Measurements from ENCODE around the gene SRP68. TPM values are rescaled to one million over a fixed set of nuclear protein-coding genes. Genes with fewer than 3 reads are reported as not detected.

The SRP68 gene
- total and polyA plus RNA-seq, 2 of the 8 experiments (the other 6 are each of a cell fraction or from before 2014, with no cell fraction given): 57.7 to 83.5 TPM

GRCh38 chr17:76033139-76033538 is 39.2 kb downstream of the SRP68 start:
- Histone ChIP-seq H2AFZ (ENCODE audit: low read length) (no peak overlapping the region), H3K18ac (ENCODE audit: extremely low read depth, low read length) (no peak overlapping the region), H3K4me3 (ENCODE audit: extremely low read depth in 1 of 4, insufficient read depth in 2 of 4, low read depth in 3 of 4, low read length in 4 of 4) (no peak overlapping the region), H3K9me3 (ENCODE audit: insufficient read depth in 2 of 2, low read depth in 1 of 2, low read length in 1 of 2) (no peaks in the 10 kb centered on the region), H3K14ac (ENCODE audit: insufficient read length) (no peak overlapping the region), H3K23me2 (ENCODE audit: low read depth, low read length) (no peaks in the 10 kb centered on the region), H3K27me3 (replicated peaks in 1 of 4; ENCODE audit: control insufficient read depth in 3 of 4, extremely low read depth in 1 of 4, insufficient read depth in 3 of 4, low read length in 3 of 4) (no peaks in the 10 kb centered on the region), H3K79me1 (ENCODE audit: low read depth, low read length) (no peaks in the 10 kb centered on the region), H2BK20ac (ENCODE audit: low read length) (no peak overlapping the region), H3K4ac (replicated peaks; ENCODE audit: insufficient read length, low read depth, low read length) (no peak overlapping the region), H2BK120ac (replicated peaks; ENCODE audit: low read depth, low read length) (no peak overlapping the region), H3K4me2 (ENCODE audit: insufficient read depth in 1 of 2, low read depth in 2 of 2, low read length in 2 of 2) (no peak overlapping the region), H2BK5ac (ENCODE audit: low read depth, low read length) (no peak overlapping the region), H4K5ac (ENCODE audit: insufficient read length, low read depth, low read length) (no peak overlapping the region), H2BK12ac (ENCODE audit: low read depth, low read length) (no peak overlapping the region), H2BK15ac (ENCODE audit: low read length) (no peak overlapping the region), H4K91ac (replicated peaks; ENCODE audit: insufficient read length, low read length) (no peak overlapping the region), H3K23ac (ENCODE audit: insufficient read length) (no peak overlapping the region), H2AK5ac (ENCODE audit: low read depth, low read length) (no peak overlapping the region), H3K36me3 (ENCODE audit: control insufficient read depth in 2 of 4, insufficient read depth in 4 of 4, low read length in 3 of 4) (no peaks in the 10 kb centered on the region; a peak in 1 of 8 replicates), H3K27ac (ENCODE audit: low read depth, low read length) (no peak overlapping the region), H3K9ac (replicated peaks in 1 of 4; ENCODE audit: extremely low read depth in 1 of 4, low read depth in 3 of 4, low read length in 3 of 4) (no peak overlapping the region), H3K4me1 (replicated peaks in 1 of 4; ENCODE audit: control insufficient read depth in 3 of 4, insufficient read depth in 4 of 4, low read length in 3 of 4) (peaks cover 0 to 17% (median 9%) of the 10 kb centered on the region in 4 experiments; a peak in 6 of 7 replicates), H3K56ac (replicated peaks; ENCODE audit: insufficient read length, low read depth, low read length) (no peak overlapping the region), H3K79me2 (ENCODE audit: control insufficient read depth in 1 of 2, insufficient read depth in 2 of 2, low read length in 2 of 2) (no peaks in the 10 kb centered on the region), H4K20me1 (replicated peaks in 1 of 2; ENCODE audit: control insufficient read depth in 1 of 2, insufficient read depth in 2 of 2, low read length in 2 of 2) (peaks cover 0 to 2% of the 10 kb centered on the region in 2 experiments), H4K8ac (ENCODE audit: extremely low read depth, insufficient read depth, low read length) (no peak overlapping the region)
- FAIRE-seq (no peak), DNase-seq (ENCODE audit: low read depth in 1 of 2, low spot score in 2 of 2) (no peak)
- CTCF ChIA-PET (ENCODE audit: partially characterized antibody): interaction anchor here (0.6 to 13.7 kb wide), 8 partner anchors 8 to 364 kb away, joined by 3 to 229 read pairs (median 4); partner anchors contain the start of gene CDK3
- POLR2A ChIA-PET (ENCODE audit: partially characterized antibody): interaction anchor here (0.7 to 3.0 kb wide), 3 partner anchors 19 to 90 kb away, joined by 3 to 9 read pairs (median 4); partner anchors contain the start of gene ZACN
- 92% methylated on average over 6 of the region's 6 CpGs; no CpG with 5 or more reads in 1 of the 2 experiments for WGBS, 2 experiments (ENCODE audit: extremely low coverage in 1 of 2, insufficient coverage in 1 of 2, insufficient read length in 1 of 2, insufficient replicate concordance in 2 of 2, low coverage in 1 of 2, low lambda C conversion rate in 2 of 2, missing lambda C conversion rate in 1 of 2)
- TF ChIP-seq MAFK (IDR thresholded peaks at IDR 0.05; ENCODE audit: low read depth, low read length): no peak
- no peak for TF ChIP-seq TCF12 (IDR thresholded peaks at IDR 0.05; ENCODE audit: low read depth, low read length)
- TF ChIP-seq RBBP5 (IDR thresholded peaks at IDR 0.05; ENCODE audit: borderline replicate concordance, low read depth, low read length): no peak
- TF ChIP-seq RNF2 (IDR thresholded peaks at IDR 0.05; ENCODE audit: borderline replicate concordance, low read depth, low read length, missing control alignments, poor library complexity, severe bottlenecking): no peak
- no peak for TF ChIP-seq BCL11A (IDR thresholded peaks at IDR 0.05; ENCODE audit: low read depth in 2 of 2, low read length in 2 of 2)
- TF ChIP-seq CREB1 (IDR thresholded peaks at IDR 0.05): no peak
- TF ChIP-seq SP4 (IDR thresholded peaks at IDR 0.05; ENCODE audit: low read length): no peak
- TF ChIP-seq TAF7 (optimal IDR thresholded peaks at IDR 0.05; ENCODE audit: borderline replicate concordance, low read depth, low read length): no peak
- TF ChIP-seq CTBP2 (IDR thresholded peaks at IDR 0.05; ENCODE audit: borderline replicate concordance, insufficient read depth, insufficient read length, low read length): no peak
- TF ChIP-seq SIN3A (conservative IDR thresholded peaks at IDR 0.05 in 1 of 2, IDR thresholded peaks at IDR 0.05 in 1 of 2; ENCODE audit: low read depth in 1 of 2, low read length in 2 of 2): no peak
- TF ChIP-seq RFX5 (IDR thresholded peaks at IDR 0.05; ENCODE audit: borderline replicate concordance, low read depth, low read length): no peak
- no peak for TF ChIP-seq KDM4A (IDR thresholded peaks at IDR 0.05; ENCODE audit: low read depth, low read length, severe bottlenecking)
- no peak for TF ChIP-seq CHD2 (IDR thresholded peaks at IDR 0.05; ENCODE audit: low read length)
- no peak for TF ChIP-seq SRF (IDR thresholded peaks at IDR 0.05; ENCODE audit: low read depth, low read length)

Data from H1 (cell line).